K562 (cell line): ENCODE data around the gene UNC13C. TPM values are rescaled to one million over a fixed set of nuclear protein-coding genes. Genes with fewer than 3 reads are reported as not detected.

Experiments
- ATAC-seq: fragments of 200-7000 bp; cut with Tn5 transposase; 3 replicates; pipeline ENCODE4 v1.9.1; 2020; ENCODE audit warnings: moderate library complexity
- BruUV-seq: library from RNA; stranded (reverse); fragments of 400-500 nt; replicated peaks from 2 replicates; lab custom pipeline; 2021; lab: Mats Ljungman, UMichigan
- CTCF ChIA-PET: fragments of 300-600 bp; formaldehyde crosslinking; extraction: SDS; loops from one replicate; lab custom pipeline; 2021; ENCODE audit warnings: low intra/inter-chr PET ratio; lab: Yijun Ruan, JAX
- POLR2A ChIA-PET: fragments of 300-600, 350-650 bp; sonication (Branson Sonifier 250); formaldehyde crosslinking; extraction: SDS; loops from one replicate; lab custom pipeline; 2021; ENCODE audit warnings: antibody characterized with exemption, inconsistent platforms; lab: Yijun Ruan, JAX
- DNase-seq, 4 experiments: peaks; one replicate each; pipeline versions ENCODE4 v3.0.0 to v3.0.0-alpha.2; 2011 to 2018; ENCODE audit warnings: low spot score in 3 of 4, mixed read lengths in 3 of 4; ENCODE audit errors: extremely low read depth in 1 of 4
- FAIRE-seq: peaks from 2 replicates; lab custom pipeline; 2011; peaks lifted over from hg19 to GRCh38; lab: Jason Lieb, UNC
- H2AFZ ChIP-seq: 2 replicates; pipeline ENCODE4 v1.6.0; 2011; ENCODE audit warnings: low read depth, low read length, control low read depth, inconsistent platforms
- H3K27ac ChIP-seq: fragments of 200-600 bp; 3 replicates; pipeline ENCODE4 v1.8.0; 2011; ENCODE audit warnings: low read depth, mild to moderate bottlenecking, control low read depth, inconsistent platforms, low read length, moderate library complexity, mixed read lengths; ENCODE audit errors: extremely low read depth
- H3K27me3 ChIP-seq, 2 experiments: fragments of 300-600 bp in 1 of 2; 2 replicates in 1 of 2; 3 replicates in 1 of 2; pipeline versions ENCODE4 v1.6.0 to v1.8.0; 2011; ENCODE audit warnings: inconsistent platforms in 2 of 2, low read length in 2 of 2, mild to moderate bottlenecking in 1 of 2, mixed read lengths in 1 of 2, moderate library complexity in 1 of 2; ENCODE audit not compliant: control insufficient read depth in 2 of 2, insufficient read depth in 2 of 2
- H3K36me3 ChIP-seq: fragments of 300-600 bp; 3 replicates; pipeline ENCODE4 v1.8.0; 2011; ENCODE audit warnings: mild to moderate bottlenecking, low read length, inconsistent platforms; ENCODE audit not compliant: control insufficient read depth, insufficient read depth
- H3K4me1 ChIP-seq, 2 experiments: fragments of 200-600 bp in 1 of 2; replicated peaks in 1 of 2; 2 replicates in 1 of 2; 3 replicates in 1 of 2; pipeline versions ENCODE4 v1.5.1 to v1.8.0; 2011; ENCODE audit warnings: inconsistent platforms in 2 of 2, low read length in 2 of 2, mild to moderate bottlenecking in 1 of 2, mixed read lengths in 1 of 2, moderate library complexity in 1 of 2; ENCODE audit not compliant: control insufficient read depth in 2 of 2, insufficient read depth in 2 of 2
- H3K4me2 ChIP-seq: 2 replicates; pipeline ENCODE4 v1.6.1; 2011; ENCODE audit warnings: low read length, control low read depth, inconsistent platforms, mixed read lengths; ENCODE audit not compliant: insufficient read depth
- H3K4me3 ChIP-seq: fragments of 200-600 bp; sonication (generic), shearing (Covaris generic); 2 replicates; pipeline ENCODE4 v1.5.1; 2016; ENCODE audit warnings: control low read depth, inconsistent platforms
- H3K79me2 ChIP-seq: fragments of 200-600 bp; 3 replicates; pipeline ENCODE4 v1.8.0; 2011; ENCODE audit warnings: low read length, inconsistent platforms; ENCODE audit not compliant: control insufficient read depth, insufficient read depth
- H3K9ac ChIP-seq, 2 experiments: 2 replicates each; pipeline versions ENCODE4 v1.6.0 to v1.6.1; 2011; ENCODE audit warnings: low read depth in 2 of 2, low read length in 2 of 2, control low read depth in 1 of 2, inconsistent platforms in 1 of 2, mild to moderate bottlenecking in 1 of 2, mixed read lengths in 1 of 2; ENCODE audit not compliant: insufficient read depth in 1 of 2
- H3K9me1 ChIP-seq: one replicate; pipeline ENCODE4 v1.6.0; 2011; ENCODE audit warnings: inconsistent platforms, mild to moderate bottlenecking, low read length, moderate library complexity; ENCODE audit not compliant: control insufficient read depth, insufficient read depth
- H3K9me3 ChIP-seq: replicated peaks from 2 replicates; pipeline ENCODE4 v1.5.1; 2011; ENCODE audit warnings: low read depth, low read length, inconsistent platforms; ENCODE audit not compliant: control insufficient read depth, insufficient read depth
- H4K20me1 ChIP-seq: replicated peaks from 2 replicates; pipeline ENCODE4 v1.6.1; 2011; ENCODE audit warnings: low read length, inconsistent platforms, mixed read lengths; ENCODE audit not compliant: control insufficient read depth, insufficient read depth
- E2F8 ChIP-seq: fragments of 450-650 bp; IDR thresholded peaks from 2 replicates; pipeline ENCODE4 v1.7.1; 2018; ENCODE audit warnings: mild to moderate bottlenecking, low read depth; ENCODE audit not compliant: partially characterized antibody
- GATA2 ChIP-seq: sonication (generic); formaldehyde crosslinking; IDR thresholded peaks from 2 replicates; pipeline ENCODE4 v1.4.0; 2020; ENCODE audit warnings: mild to moderate bottlenecking, missing genetic modification reagents
- NFYB ChIP-seq: IDR thresholded peaks from 2 replicates; pipeline ENCODE4 v1.6.1; 2011; ENCODE audit warnings: mild to moderate bottlenecking, moderate library complexity; ENCODE audit not compliant: insufficient read length; ENCODE audit errors: extremely low read depth
- SRSF7 ChIP-seq: fragments of 200-400 bp; formaldehyde crosslinking; optimal IDR thresholded peaks from 2 replicates; pipeline ENCODE3; 2017; ENCODE audit warnings: mild to moderate bottlenecking, low read depth, low read length
- WGBS: fragments of 100-300 bp; shearing (Covaris generic); methylation state at CpG from one replicate; pipeline ENCODE4 v1.1.6; 2016; ENCODE audit warnings: low coverage, mixed read lengths; ENCODE audit not compliant: insufficient coverage; ENCODE audit errors: missing lambda C conversion rate; 5-methylcytosine and 5-hydroxymethylcytosine counted together
- in situ Hi-C: fragments of 300-500 bp; cut with MboI; formaldehyde crosslinking; loops from 4 replicates; pipeline ENCODE4 v1.15.0; 2018; ENCODE audit warnings: inconsistent platforms, mixed read lengths
- intact Hi-C: fragments of 100-400 bp; cut with micrococcal nuclease; formaldehyde crosslinking; loops from 2 replicates; pipeline ENCODE4 v1.14.2; 2022
- polyA plus RNA-seq, 8 experiments: library from polyadenylated mRNA; depleted of rRNA in 4 of 8; stranded (reverse) in 5 of 8; unstranded in 3 of 8; fragments of >200 nt; fragmentation: Nextera tagmentation in 2 of 8; fragmentation: Illumina TruSeq in 1 of 8; extraction: Ambion mirVana in 2 of 8; extraction: Trizol in 1 of 8; gene quantifications; 2 replicates each; pipeline versions ENCODE4 v1.2.1 to v1.2.3, GENCODE V29; 2011 to 2014; ENCODE audit warnings: inconsistent platforms in 1 of 8, missing spikeins in 1 of 8
- total RNA-seq, 7 experiments: library from RNA; depleted of rRNA in 6 of 7; stranded (reverse); fragments of >200 nt in 6 of 7; fragmentation: Illumina TruSeq in 2 of 7; extraction: Trizol in 2 of 7; gene quantifications; 2 replicates each; pipeline versions ENCODE4 v1.2.1 to v1.2.3, GENCODE V29; 2011 to 2021; ENCODE audit warnings: low replicate concordance in 1 of 7
- TF ChIP-seq, protein P1 (sequence below): fragments of 250-450 bp; sonication (Bioruptor Pico); IDR thresholded peaks from 2 replicates; pipeline ENCODE4 v1.4.0; 2020; ENCODE audit warnings: mild to moderate bottlenecking, moderate library complexity

Gene UNC13C
- total and polyA plus RNA-seq, 9 of the 15 experiments (the other 6 are each of a cell fraction or from before 2014, with no cell fraction given), result not detected

- Histone ChIP-seq H3K36me3 (no peaks in the 10 kb centered on the region), H3K9me3 (no peaks in the 10 kb centered on the region), H3K9ac (no peak overlapping the region), H3K9me1 (no peaks in the 10 kb centered on the region), H3K4me3 (no peak overlapping the region), H4K20me1 (no peaks in the 10 kb centered on the region), H3K4me1 (no peaks in the 10 kb centered on the region), H3K27ac (no peak overlapping the region), H3K79me2 (no peaks in the 10 kb centered on the region), H3K4me2 (no peak overlapping the region), H3K27me3 (no peaks in the 10 kb centered on the region), H2AFZ (no peak overlapping the region)
- WGBS, result 0% methylated on average over 1 of the region's 1 CpG
- in situ Hi-C loops (no loop called here), intact Hi-C loops (no loop called here)
- DNase-seq, result no peak
- no peak for ATAC-seq
- TF ChIP-seq GATA2 (CRISPR knock-in tag) (no peak), NFYB (no peak), E2F8 (no peak), SRSF7 (no peak)
- TF ChIP-seq, protein P1, sequence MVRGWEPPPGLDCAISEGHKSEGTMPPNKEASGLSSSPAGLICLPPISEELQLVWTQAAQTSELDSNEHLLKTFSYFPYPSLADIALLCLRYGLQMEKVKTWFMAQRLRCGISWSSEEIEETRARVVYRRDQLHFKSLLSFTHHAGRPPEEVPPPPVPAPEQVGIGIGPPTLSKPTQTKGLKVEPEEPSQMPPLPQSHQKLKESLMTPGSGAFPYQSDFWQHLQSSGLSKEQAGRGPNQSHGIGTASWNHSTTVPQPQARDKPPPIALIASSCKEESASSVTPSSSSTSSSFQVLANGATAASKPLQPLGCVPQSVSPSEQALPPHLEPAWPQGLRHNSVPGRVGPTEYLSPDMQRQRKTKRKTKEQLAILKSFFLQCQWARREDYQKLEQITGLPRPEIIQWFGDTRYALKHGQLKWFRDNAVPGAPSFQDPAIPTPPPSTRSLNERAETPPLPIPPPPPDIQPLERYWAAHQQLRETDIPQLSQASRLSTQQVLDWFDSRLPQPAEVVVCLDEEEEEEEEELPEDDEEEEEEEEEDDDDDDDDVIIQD (CRISPR knock-in tag), result no peak
- ChIA-PET POLR2A (no interaction called here), CTCF (no interaction called here)
- no peak for FAIRE-seq
- no TSS peak for BruUV-seq
These were observed 572.7 kb downstream of the UNC13C start for GRCh38 chr15:54550954-54551353.
